Measurements from ENCODE around the gene LTBP1. TPM values are rescaled to one million over a fixed set of nuclear protein-coding genes. Genes with fewer than 3 reads are reported as not detected.

Gene LTBP1
- total RNA-seq, 1 experiment from 2014 or later: 2.2 TPM

DNA sequence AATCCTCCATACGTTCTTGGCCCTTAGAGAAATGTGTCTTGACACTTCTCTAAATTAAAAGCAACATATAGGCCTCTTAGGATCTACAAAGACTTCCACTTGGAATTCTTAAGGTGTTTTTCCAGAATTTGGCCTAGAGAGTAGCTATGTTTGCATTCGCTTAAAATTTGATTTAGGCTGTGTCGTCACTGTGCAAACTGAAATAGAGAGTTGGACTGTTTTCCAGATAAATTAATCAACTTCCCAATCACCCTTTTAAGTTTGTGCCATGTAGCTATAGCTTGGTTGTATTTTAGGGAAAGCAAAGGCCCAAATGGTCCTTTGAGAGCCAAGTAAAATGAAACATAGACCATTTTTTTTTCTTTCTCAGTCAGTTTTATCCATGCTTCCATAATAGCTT is 401.1 kb downstream of the LTBP1 start:
- no peak overlapping the region for H3K27ac ChIP-seq (ENCODE audit: low read depth, low read length, poor library complexity, severe bottlenecking)
- intact Hi-C loops (cut with micrococcal nuclease; ENCODE audit: unreplicated experiment): no loop called here
- no peaks in the 10 kb centered on the region for H3K27me3 ChIP-seq (replicated peaks; ENCODE audit: insufficient read depth, low read depth, low read length, poor library complexity)
- H3K9me3 ChIP-seq (ENCODE audit: low read depth, low read length, poor library complexity, severe bottlenecking): no peaks in the 10 kb centered on the region
- H3K36me3 ChIP-seq (ENCODE audit: insufficient read depth, low read length, poor library complexity, severe bottlenecking): no peaks in the 10 kb centered on the region
- H3K4me3 ChIP-seq (ENCODE audit: low read depth, low read length, poor library complexity, severe bottlenecking): no peak overlapping the region
- H3K4me1 ChIP-seq (ENCODE audit: insufficient read depth, low read length, poor library complexity, severe bottlenecking): no peaks in the 10 kb centered on the region
- no TSS peak for BruUV-seq (replicated peaks)
- TF ChIP-seq EZH2 (IDR thresholded peaks at IDR 0.05; ENCODE audit: borderline replicate concordance, low read depth, low read length, poor library complexity, severe bottlenecking): no peak
- TF ChIP-seq, protein P1, sequence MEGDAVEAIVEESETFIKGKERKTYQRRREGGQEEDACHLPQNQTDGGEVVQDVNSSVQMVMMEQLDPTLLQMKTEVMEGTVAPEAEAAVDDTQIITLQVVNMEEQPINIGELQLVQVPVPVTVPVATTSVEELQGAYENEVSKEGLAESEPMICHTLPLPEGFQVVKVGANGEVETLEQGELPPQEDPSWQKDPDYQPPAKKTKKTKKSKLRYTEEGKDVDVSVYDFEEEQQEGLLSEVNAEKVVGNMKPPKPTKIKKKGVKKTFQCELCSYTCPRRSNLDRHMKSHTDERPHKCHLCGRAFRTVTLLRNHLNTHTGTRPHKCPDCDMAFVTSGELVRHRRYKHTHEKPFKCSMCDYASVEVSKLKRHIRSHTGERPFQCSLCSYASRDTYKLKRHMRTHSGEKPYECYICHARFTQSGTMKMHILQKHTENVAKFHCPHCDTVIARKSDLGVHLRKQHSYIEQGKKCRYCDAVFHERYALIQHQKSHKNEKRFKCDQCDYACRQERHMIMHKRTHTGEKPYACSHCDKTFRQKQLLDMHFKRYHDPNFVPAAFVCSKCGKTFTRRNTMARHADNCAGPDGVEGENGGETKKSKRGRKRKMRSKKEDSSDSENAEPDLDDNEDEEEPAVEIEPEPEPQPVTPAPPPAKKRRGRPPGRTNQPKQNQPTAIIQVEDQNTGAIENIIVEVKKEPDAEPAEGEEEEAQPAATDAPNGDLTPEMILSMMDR (conservative IDR thresholded peaks at IDR 0.05; ENCODE audit: low read depth, low read length): no peak
- ChIA-PET CTCF (no interaction called here), POLR2A (ENCODE audit: low non-redundant PET) (no interaction called here)
- no peak for DNase-seq (ENCODE audit: low spot score)

DNA sequence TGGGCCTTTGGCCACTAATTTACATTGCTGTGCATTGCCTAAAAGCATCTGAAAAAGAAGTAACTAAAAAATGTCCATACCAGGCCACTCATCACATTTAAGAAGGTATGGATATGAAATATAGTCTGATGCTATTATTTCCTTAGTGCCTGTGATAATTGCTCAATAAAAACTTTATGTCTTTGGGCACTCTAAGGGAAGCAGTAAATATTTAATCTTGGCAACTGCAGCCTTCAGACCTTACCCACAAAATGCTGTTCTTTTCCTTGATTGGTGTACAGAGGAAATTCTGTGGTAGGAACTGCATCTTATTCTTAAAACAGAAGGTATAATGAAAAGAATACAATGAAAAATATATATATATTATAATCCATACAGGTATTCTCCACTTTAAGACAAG is 403.9 kb downstream of the LTBP1 start:
- TF ChIP-seq, protein P1 (conservative IDR thresholded peaks at IDR 0.05; ENCODE audit: low read depth, low read length): no peak
- no peak for TF ChIP-seq EZH2 (IDR thresholded peaks at IDR 0.05; ENCODE audit: borderline replicate concordance, low read depth, low read length, poor library complexity, severe bottlenecking)
- no peaks in the 10 kb centered on the region for H3K4me1 ChIP-seq (ENCODE audit: insufficient read depth, low read length, poor library complexity, severe bottlenecking)
- H3K9me3 ChIP-seq (ENCODE audit: low read depth, low read length, poor library complexity, severe bottlenecking): peaks cover 2% of the 10 kb centered on the region
- H3K27ac ChIP-seq (ENCODE audit: low read depth, low read length, poor library complexity, severe bottlenecking): no peak overlapping the region
- BruUV-seq (replicated peaks): no TSS peak
- DNase-seq (ENCODE audit: low spot score): no peak
- POLR2A ChIA-PET (ENCODE audit: low non-redundant PET): no interaction called here
- no peaks in the 10 kb centered on the region for H3K27me3 ChIP-seq (replicated peaks; ENCODE audit: insufficient read depth, low read depth, low read length, poor library complexity)
- no peaks in the 10 kb centered on the region for H3K36me3 ChIP-seq (ENCODE audit: insufficient read depth, low read length, poor library complexity, severe bottlenecking)
- H3K4me3 ChIP-seq (ENCODE audit: low read depth, low read length, poor library complexity, severe bottlenecking): no peak overlapping the region
- intact Hi-C loops (cut with micrococcal nuclease; ENCODE audit: unreplicated experiment): no loop called here
- CTCF ChIA-PET: no interaction called here

DNA sequence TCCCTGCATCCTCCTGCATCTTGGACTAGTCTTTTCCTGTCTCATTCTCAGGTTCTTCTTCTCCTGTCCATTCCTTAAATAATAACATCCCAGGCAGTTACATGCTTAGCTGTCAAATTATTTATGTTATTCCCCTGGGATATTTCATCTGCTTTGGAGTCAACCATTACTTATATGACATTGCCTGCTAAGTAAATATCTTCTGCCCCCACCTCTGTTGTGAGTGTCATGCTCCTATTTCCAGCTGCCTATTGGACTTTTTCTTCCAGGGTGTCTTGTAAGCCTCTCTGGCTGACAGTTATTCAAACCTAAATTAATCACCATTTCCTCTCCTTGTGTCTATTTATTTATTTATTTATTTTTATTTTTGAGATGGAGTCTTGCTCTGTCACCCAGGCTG is 405.0 kb downstream of the LTBP1 start:
- BruUV-seq (replicated peaks): no TSS peak
- H3K4me3 ChIP-seq (ENCODE audit: low read depth, low read length, poor library complexity, severe bottlenecking): no peak overlapping the region
- H3K9me3 ChIP-seq (ENCODE audit: low read depth, low read length, poor library complexity, severe bottlenecking): peaks cover 5% of the 10 kb centered on the region
- DNase-seq (ENCODE audit: low spot score): no peak
- ChIA-PET CTCF (no interaction called here), POLR2A (ENCODE audit: low non-redundant PET) (no interaction called here)
- H3K27me3 ChIP-seq (replicated peaks; ENCODE audit: insufficient read depth, low read depth, low read length, poor library complexity): no peaks in the 10 kb centered on the region
- no peak overlapping the region for H3K27ac ChIP-seq (ENCODE audit: low read depth, low read length, poor library complexity, severe bottlenecking)
- H3K4me1 ChIP-seq (ENCODE audit: insufficient read depth, low read length, poor library complexity, severe bottlenecking): no peaks in the 10 kb centered on the region
- H3K36me3 ChIP-seq (ENCODE audit: insufficient read depth, low read length, poor library complexity, severe bottlenecking): no peaks in the 10 kb centered on the region
- TF ChIP-seq, protein P1 (conservative IDR thresholded peaks at IDR 0.05; ENCODE audit: low read depth, low read length): no peak
- TF ChIP-seq EZH2 (IDR thresholded peaks at IDR 0.05; ENCODE audit: borderline replicate concordance, low read depth, low read length, poor library complexity, severe bottlenecking): no peak
- intact Hi-C loops (cut with micrococcal nuclease; ENCODE audit: unreplicated experiment): no loop called here
